AG04450 (cell line): Measurements from ENCODE around the gene ZNF500. TPM values are rescaled to one million over a fixed set of nuclear protein-coding genes. Genes with fewer than 3 reads are reported as not detected.

ENCODE experiments used
- CTCF ChIA-PET: fragments of 300-600, 350-600 bp; formaldehyde crosslinking; extraction: SDS; loops from one replicate; lab custom pipeline; 2022; ENCODE audit warnings: antibody characterized with exemption, inconsistent platforms; lab: Charles Lee
- POLR2A ChIA-PET: fragments of 350-600 bp; formaldehyde crosslinking; extraction: SDS; loops from one replicate; lab custom pipeline; 2021; ENCODE audit warnings: antibody characterized with exemption, inconsistent platforms; lab: Yijun Ruan, JAX
- DNase-seq: peaks from one replicate; pipeline ENCODE4 v3.0.0-alpha.2; 2011; ENCODE audit warnings: low read depth, low spot score
- H3K27ac ChIP-seq: one replicate; pipeline ENCODE4 v1.5.1; 2012; ENCODE audit warnings: low read depth, low read length, control low read depth
- H3K27me3 ChIP-seq: one replicate; pipeline ENCODE4 v1.6.0; 2012; ENCODE audit warnings: low read length; ENCODE audit not compliant: control insufficient read depth, insufficient read depth
- H3K4me3 ChIP-seq: 2 replicates; pipeline ENCODE4 v1.5.1; 2011; ENCODE audit warnings: mild to moderate bottlenecking, low read depth, low read length, control low read depth
- H3K9me3 ChIP-seq: 2 replicates; pipeline ENCODE4 v1.5.1; 2012; ENCODE audit warnings: low read length; ENCODE audit not compliant: control insufficient read depth, insufficient read depth
- polyA plus RNA-seq: library from polyadenylated mRNA; depleted of rRNA; stranded (reverse); fragments of >200 nt; gene quantifications from 2 replicates; pipeline ENCODE4 v1.2.3, GENCODE V29; 2011
- TF ChIP-seq, protein P1 (sequence below): IDR thresholded peaks from 2 replicates; pipeline ENCODE4 v1.5.1; 2011; ENCODE audit warnings: low read depth, low read length, control low read depth, inconsistent platforms

Gene ZNF500
- polyA plus RNA-seq, 1 experiment = 3.1 TPM

DNA sequence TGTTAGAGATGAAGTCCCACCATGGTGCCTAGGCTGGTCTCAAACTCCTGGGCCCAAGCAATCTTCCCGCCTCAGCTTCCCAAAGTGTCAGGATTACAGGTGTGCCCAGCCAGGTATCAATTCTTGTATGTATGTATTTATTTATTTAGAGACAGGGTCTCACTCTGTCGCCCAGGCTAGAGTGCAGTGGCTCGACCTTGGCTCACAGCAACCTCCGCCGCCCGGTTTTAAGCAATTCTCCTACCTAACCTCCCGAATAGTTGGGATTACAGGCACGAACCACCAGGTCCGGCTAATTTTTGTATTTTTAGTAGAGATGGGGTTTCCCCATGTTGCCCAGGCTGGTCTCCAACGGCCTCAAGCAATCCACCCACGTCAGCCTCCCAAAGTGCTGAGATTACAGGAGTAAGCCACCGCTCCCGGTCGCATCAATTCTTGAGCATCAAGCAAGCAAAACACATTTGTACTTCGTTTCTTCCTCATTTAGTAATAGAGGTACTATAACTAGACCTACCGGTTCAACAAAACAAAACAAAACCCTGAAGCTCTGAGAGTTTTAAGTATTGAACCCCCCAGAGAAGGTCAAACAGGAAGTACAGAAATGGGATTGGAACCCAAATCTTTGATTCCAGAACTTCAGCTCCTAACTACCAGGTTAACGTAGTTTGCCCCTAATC is 1.0 kb upstream of the ZNF500 start:
- DNase-seq = no peak
- ChIA-PET POLR2A (interaction anchor here (0.6 to 1.5 kb wide), 2 partner anchors 34 to 189 kb away, joined by 3 to 11 read pairs; partner anchors contain the start of genes ANKS3 and DNAAF8), CTCF (interaction anchor here (0.8 to 4.4 kb wide), 2 partner anchors 144 to 188 kb away, joined by 3 to 13 read pairs; partner anchors contain the start of gene MGRN1)
- Histone ChIP-seq H3K27ac (peak overlapping the region; percentile 61), H3K9me3 (no peaks in the 10 kb centered on the region; the same call in 1 of the 2 replicates), H3K27me3 (no peaks in the 10 kb centered on the region), H3K4me3 (peak overlapping the region; percentile 63)
- TF ChIP-seq, protein P1, sequence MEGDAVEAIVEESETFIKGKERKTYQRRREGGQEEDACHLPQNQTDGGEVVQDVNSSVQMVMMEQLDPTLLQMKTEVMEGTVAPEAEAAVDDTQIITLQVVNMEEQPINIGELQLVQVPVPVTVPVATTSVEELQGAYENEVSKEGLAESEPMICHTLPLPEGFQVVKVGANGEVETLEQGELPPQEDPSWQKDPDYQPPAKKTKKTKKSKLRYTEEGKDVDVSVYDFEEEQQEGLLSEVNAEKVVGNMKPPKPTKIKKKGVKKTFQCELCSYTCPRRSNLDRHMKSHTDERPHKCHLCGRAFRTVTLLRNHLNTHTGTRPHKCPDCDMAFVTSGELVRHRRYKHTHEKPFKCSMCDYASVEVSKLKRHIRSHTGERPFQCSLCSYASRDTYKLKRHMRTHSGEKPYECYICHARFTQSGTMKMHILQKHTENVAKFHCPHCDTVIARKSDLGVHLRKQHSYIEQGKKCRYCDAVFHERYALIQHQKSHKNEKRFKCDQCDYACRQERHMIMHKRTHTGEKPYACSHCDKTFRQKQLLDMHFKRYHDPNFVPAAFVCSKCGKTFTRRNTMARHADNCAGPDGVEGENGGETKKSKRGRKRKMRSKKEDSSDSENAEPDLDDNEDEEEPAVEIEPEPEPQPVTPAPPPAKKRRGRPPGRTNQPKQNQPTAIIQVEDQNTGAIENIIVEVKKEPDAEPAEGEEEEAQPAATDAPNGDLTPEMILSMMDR = no peak

DNA sequence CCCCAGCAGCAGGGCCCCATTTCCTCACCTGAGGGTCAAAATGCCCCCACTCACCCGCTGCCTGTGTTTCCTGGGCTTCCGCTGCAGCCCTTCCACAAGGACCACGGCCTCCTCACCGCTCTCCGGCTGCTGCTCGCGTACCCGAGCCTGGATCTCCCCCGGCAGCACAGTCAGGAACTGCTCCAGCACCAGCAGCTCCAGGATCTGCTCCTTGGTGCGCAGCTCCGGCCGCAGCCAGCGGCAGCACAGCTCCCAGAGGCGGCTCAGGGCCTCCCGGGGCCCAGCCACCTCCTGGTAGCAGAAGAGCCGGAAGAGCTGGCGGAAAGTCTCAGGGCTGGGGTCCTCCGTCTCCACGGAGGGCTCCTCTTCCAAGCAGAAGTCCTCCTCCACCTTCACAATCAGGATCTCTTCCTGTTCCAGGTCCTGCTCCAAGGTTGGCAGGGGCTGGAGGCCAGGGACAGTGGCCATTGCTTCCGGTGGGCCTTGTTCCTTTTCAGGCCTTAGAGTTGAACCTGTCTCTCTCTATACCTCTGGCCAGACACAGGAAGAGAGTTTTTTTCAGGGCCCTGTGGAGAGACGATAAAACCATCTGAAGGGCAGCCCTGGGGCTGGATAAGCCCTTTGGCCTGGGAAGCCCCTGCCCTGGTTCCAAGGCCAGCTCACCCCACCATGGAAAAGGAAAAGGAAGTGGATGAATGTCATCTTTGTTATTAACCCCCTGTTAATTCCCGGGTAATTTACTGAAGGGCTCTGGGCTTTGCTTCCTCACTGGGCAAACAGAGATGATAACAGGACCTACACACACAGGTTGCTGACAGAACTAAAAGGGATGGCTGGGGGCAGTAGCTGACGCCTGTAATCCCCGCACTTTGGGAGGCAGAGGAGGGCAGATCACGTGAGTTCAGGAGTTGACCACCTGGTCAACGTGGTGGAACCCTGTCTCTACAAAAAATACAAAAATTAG is 1.2 kb downstream of the ZNF500 start:
- no peak overlapping the region for H3K27ac ChIP-seq
- peak overlapping the region; percentile 82 for H3K4me3 ChIP-seq
- POLR2A ChIA-PET = interaction anchor here (0.7 kb wide), 1 partner anchor 19 kb away, joined by 3 read pairs; no protein-coding TSS in a partner anchor
- H3K9me3 ChIP-seq = no peaks in the 10 kb centered on the region; the same call in 1 of the 2 replicates
- no peaks in the 10 kb centered on the region for H3K27me3 ChIP-seq
- DNase-seq = no peak
- CTCF ChIA-PET = interaction anchor here (1.5 to 4.4 kb wide), 2 partner anchors 142 to 190 kb away, joined by 3 to 13 read pairs; partner anchors contain the start of gene MGRN1
- TF ChIP-seq, protein P1 = no peak

DNA sequence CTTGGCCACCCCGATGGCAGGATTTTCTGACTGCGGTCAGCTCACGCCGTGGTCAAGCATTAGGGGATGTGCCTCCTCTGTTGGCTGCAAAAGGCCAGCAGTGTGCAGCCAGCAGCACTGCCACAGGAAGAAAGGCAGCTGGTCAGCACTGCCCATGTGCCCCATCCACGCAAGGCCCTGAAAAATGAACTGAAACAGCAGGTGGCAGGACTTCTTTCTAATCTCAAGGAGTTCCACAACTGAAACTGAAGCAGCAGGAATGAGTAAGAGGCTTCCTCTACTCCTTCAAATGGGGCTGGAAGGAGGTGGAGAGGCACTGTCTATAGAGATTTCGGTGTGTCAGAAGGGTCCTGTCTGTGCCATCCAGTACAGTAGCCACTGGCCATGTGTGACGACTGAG is 3.2 kb downstream of the ZNF500 start:
- H3K4me3 ChIP-seq = no peak overlapping the region
- H3K9me3 ChIP-seq = no peaks in the 10 kb centered on the region; the same call in 1 of the 2 replicates
- no peak overlapping the region for H3K27ac ChIP-seq
- CTCF ChIA-PET = no interaction called here
- H3K27me3 ChIP-seq = no peaks in the 10 kb centered on the region
- POLR2A ChIA-PET = no interaction called here
- TF ChIP-seq, protein P1 = no peak
- no peak for DNase-seq

DNA sequence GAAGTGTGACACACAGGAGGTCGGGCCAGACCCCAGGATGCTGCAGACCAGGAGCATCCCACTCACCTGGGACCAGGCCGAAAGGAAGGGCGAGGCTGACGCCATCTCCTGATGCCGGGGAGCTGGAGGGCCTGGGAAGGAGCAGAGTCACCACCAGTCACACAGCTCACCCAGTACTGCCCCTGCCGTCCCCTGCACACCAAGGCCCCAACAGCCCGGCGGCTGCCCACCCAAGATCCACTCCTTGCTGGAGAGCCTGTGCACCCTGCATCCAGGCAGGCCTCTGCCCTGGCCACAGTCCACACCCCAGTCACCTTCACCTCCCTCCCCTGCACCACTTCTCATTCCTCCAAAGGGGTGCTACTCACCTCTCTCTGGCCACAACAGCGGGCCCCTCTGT is 4.8 kb downstream of the ZNF500 start:
- DNase-seq = no peak
- ChIA-PET POLR2A (interaction anchor here (0.9 kb wide), 1 partner anchor 15 kb away, joined by 4 read pairs; no protein-coding TSS in a partner anchor), CTCF (no interaction called here)
- peak overlapping the region; percentile 21 for H3K27ac ChIP-seq
- TF ChIP-seq, protein P1 = no peak
- H3K9me3 ChIP-seq = no peaks in the 10 kb centered on the region; the same call in 1 of the 2 replicates
- no peak overlapping the region for H3K4me3 ChIP-seq
- no peaks in the 10 kb centered on the region for H3K27me3 ChIP-seq
